ENCODE measurements around the gene GPC1. TPM values are rescaled to one million over a fixed set of nuclear protein-coding genes. Genes with fewer than 3 reads are reported as not detected.

Gene GPC1
- total and polyA plus RNA-seq, 2 of the 13 experiments (the other 11 are each of a cell fraction or from before 2014, with no cell fraction given) = 4.0 to 5.5 TPM

DNA sequence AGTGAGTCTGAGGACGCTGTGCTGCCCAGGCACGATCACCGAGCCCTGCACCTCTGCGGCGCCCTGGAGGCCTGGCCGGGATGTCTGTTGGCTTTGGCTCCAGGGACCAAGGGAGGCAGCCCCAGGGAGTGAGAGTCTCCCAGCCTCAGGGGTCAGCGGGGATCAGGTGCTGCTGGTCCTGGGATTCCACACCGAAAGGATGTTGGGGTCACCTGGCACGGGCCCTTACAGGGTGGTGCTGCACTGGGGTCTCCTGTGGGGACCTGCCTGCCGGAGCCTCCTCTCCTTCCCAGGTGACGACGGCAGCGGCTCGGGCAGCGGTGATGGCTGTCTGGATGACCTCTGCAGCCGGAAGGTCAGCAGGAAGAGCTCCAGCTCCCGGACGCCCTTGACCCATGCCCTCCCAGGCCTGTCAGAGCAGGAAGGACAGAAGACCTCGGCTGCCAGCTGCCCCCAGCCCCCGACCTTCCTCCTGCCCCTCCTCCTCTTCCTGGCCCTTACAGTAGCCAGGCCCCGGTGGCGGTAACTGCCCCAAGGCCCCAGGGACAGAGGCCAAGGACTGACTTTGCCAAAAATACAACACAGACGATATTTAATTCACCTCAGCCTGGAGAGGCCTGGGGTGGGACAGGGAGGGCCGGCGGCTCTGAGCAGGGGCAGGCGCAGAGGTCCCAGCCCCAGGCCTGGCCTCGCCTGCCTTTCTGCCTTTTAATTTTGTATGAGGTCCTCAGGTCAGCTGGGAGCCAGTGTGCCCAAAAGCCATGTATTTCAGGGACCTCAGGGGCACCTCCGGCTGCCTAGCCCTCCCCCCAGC, 30.5 kb downstream of the GPC1 start:
- Histone ChIP-seq H3K4me1 (ENCODE audit: insufficient read depth, low read length) (peaks cover 12% of the 10 kb centered on the region; the same call in 1 of the 2 replicates), H3K79me2 (ENCODE audit: insufficient read depth, low read length) (no peaks in the 10 kb centered on the region), H3K9me3 (ENCODE audit: low read length) (no peaks in the 10 kb centered on the region), H3K27me3 (ENCODE audit: control insufficient read depth in 1 of 2, insufficient read depth in 2 of 2, low read length in 2 of 2) (no peaks in the 10 kb centered on the region), H3K36me3 (replicated peaks in 1 of 2; ENCODE audit: control insufficient read depth in 1 of 2, insufficient read depth in 2 of 2, low read length in 2 of 2) (no peaks in the 10 kb centered on the region), H3K9ac (ENCODE audit: insufficient read depth, low read depth, low read length) (no peak overlapping the region), H4K20me1 (ENCODE audit: insufficient read depth, low read length) (no peaks in the 10 kb centered on the region), H2AFZ (ENCODE audit: low read length) (no peak overlapping the region), H3K4me3 (replicated peaks in 1 of 3; ENCODE audit: insufficient read depth in 1 of 3, low read depth in 2 of 3, low read length in 3 of 3) (no peak overlapping the region), H3K4me2 (ENCODE audit: low read depth, low read length) (no peak overlapping the region), H3K27ac (ENCODE audit: extremely low read length, insufficient read depth, low read length) (no peak overlapping the region)
- FAIRE-seq = no peak
- in situ Hi-C loops (cut with HindIII; ENCODE audit: extremely low pct_ligation_motif_present, low pct_unique_long_range_greater_than_20kb) (no loop called here), intact Hi-C loops (cut with micrococcal nuclease; ENCODE audit: unreplicated experiment) (no loop called here)
- no peak for DNase-seq (ENCODE audit: low spot score)
- BruUV-seq (replicated peaks) = no TSS peak
- ATAC-seq = peak; percentile 11
- WGBS (ENCODE audit: low lambda C conversion rate) = 47% methylated on average over 14 of the region's 28 CpGs
- ChIA-PET CTCF (ENCODE audit: low intra/inter-chr PET ratio, low total read pairs) (no interaction called here), POLR2A (no interaction called here)
- TF ChIP-seq ZNF563 (CRISPR knock-in tag; IDR thresholded peaks at IDR 0.05) (no peak), ZNF430 (CRISPR knock-in tag; IDR thresholded peaks at IDR 0.05) (no peak), GZF1 (CRISPR knock-in tag; IDR thresholded peaks at IDR 0.05) (no peak), ZNF564 (CRISPR knock-in tag; IDR thresholded peaks at IDR 0.05) (no peak), ZNF496 (CRISPR knock-in tag; IDR thresholded peaks at IDR 0.05; ENCODE audit: insufficient replicate concordance) (no peak), GABPB1 (CRISPR knock-in tag; IDR thresholded peaks at IDR 0.05) (peak; percentile 42; the same call in 1 of the 2 replicates), TCF12 (IDR thresholded peaks at IDR 0.05) (no peak), TCF12 (CRISPR knock-in tag; IDR thresholded peaks at IDR 0.05) (no peak), ZNF672 (CRISPR knock-in tag; IDR thresholded peaks at IDR 0.05) (no peak)
- TF ChIP-seq, protein P1, sequence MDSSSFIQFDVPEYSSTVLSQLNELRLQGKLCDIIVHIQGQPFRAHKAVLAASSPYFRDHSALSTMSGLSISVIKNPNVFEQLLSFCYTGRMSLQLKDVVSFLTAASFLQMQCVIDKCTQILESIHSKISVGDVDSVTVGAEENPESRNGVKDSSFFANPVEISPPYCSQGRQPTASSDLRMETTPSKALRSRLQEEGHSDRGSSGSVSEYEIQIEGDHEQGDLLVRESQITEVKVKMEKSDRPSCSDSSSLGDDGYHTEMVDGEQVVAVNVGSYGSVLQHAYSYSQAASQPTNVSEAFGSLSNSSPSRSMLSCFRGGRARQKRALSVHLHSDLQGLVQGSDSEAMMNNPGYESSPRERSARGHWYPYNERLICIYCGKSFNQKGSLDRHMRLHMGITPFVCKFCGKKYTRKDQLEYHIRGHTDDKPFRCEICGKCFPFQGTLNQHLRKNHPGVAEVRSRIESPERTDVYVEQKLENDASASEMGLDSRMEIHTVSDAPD (CRISPR knock-in tag; IDR thresholded peaks at IDR 0.05) = no peak; the same call in 1 of the 2 replicates
- TF ChIP-seq, protein P2, sequence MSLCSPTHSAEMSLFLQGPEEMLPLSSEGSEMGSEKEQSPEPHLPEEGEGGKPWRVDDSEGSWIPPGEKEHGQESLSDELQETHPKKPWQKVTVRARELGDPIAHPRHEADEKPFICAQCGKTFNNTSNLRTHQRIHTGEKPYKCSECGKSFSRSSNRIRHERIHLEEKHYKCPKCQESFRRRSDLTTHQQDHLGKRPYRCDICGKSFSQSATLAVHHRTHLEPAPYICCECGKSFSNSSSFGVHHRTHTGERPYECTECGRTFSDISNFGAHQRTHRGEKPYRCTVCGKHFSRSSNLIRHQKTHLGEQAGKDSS (CRISPR knock-in tag; IDR thresholded peaks at IDR 0.05; ENCODE audit: borderline replicate concordance, low read depth) = no peak
- TF ChIP-seq, protein P3, sequence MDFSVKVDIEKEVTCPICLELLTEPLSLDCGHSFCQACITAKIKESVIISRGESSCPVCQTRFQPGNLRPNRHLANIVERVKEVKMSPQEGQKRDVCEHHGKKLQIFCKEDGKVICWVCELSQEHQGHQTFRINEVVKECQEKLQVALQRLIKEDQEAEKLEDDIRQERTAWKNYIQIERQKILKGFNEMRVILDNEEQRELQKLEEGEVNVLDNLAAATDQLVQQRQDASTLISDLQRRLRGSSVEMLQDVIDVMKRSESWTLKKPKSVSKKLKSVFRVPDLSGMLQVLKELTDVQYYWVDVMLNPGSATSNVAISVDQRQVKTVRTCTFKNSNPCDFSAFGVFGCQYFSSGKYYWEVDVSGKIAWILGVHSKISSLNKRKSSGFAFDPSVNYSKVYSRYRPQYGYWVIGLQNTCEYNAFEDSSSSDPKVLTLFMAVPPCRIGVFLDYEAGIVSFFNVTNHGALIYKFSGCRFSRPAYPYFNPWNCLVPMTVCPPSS (IDR thresholded peaks at IDR 0.05) = no peak
- TF ChIP-seq, protein P4, sequence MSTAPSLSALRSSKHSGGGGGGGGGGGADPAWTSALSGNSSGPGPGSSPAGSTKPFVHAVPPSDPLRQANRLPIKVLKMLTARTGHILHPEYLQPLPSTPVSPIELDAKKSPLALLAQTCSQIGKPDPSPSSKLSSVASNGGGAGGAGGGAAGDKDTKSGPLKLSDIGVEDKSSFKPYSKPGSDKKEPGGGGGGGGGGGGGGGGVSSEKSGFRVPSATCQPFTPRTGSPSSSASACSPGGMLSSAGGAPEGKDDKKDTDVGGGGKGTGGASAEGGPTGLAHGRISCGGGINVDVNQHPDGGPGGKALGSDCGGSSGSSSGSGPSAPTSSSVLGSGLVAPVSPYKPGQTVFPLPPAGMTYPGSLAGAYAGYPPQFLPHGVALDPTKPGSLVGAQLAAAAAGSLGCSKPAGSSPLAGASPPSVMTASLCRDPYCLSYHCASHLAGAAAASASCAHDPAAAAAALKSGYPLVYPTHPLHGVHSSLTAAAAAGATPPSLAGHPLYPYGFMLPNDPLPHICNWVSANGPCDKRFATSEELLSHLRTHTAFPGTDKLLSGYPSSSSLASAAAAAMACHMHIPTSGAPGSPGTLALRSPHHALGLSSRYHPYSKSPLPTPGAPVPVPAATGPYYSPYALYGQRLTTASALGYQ (CRISPR knock-in tag; IDR thresholded peaks at IDR 0.05) = no peak
- TF ChIP-seq, protein P5, sequence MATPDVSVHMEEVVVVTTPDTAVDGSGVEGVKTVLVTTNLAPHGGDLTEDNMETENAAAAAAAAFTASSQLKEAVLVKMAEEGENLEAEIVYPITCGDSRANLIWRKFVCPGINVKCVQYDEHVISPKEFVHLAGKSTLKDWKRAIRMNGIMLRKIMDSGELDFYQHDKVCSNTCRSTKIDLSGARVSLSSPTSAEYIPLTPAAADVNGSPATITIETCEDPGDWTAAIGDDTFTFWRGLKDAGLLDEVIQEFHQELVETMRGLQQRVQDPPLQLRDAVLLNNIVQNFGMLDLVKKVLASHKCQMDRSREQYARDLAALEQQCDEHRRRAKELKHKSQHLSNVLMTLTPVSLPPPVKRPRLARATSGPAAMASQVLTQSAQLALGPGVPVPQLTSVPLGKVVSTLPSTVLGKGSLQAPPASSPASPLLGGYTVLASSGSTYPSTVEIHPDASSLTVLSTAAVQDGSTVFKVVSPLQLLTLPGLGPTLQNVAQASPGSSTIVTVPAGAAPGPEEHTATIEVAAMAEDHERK (CRISPR knock-in tag; IDR thresholded peaks at IDR 0.05; ENCODE audit: low read depth) = no peak
- TF ChIP-seq, protein P6, sequence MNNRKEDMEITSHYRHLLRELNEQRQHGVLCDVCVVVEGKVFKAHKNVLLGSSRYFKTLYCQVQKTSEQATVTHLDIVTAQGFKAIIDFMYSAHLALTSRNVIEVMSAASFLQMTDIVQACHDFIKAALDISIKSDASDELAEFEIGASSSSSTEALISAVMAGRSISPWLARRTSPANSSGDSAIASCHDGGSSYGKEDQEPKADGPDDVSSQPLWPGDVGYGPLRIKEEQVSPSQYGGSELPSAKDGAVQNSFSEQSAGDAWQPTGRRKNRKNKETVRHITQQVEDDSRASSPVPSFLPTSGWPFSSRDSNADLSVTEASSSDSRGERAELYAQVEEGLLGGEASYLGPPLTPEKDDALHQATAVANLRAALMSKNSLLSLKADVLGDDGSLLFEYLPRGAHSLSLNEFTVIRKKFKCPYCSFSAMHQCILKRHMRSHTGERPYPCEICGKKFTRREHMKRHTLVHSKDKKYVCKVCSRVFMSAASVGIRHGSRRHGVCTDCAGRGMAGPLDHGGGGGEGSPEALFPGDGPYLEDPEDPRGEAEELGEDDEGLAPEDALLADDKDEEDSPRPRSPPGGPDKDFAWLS (CRISPR knock-in tag; IDR thresholded peaks at IDR 0.05; ENCODE audit: borderline replicate concordance) = no peak
